Measurements from ENCODE around the gene MBNL1. TPM values are rescaled to one million over a fixed set of nuclear protein-coding genes. Genes with fewer than 3 reads are reported as not detected.

The MBNL1 gene
- total RNA-seq, 1 experiment from 2014 or later, result 117 TPM

GRCh38 chr3:152460936-152461335 is 192.2 kb downstream of the MBNL1 start:
- H3K27me3 ChIP-seq (replicated peaks; ENCODE audit: insufficient read depth, low read depth, low read length, poor library complexity), result no peaks in the 10 kb centered on the region
- H3K36me3 ChIP-seq (ENCODE audit: insufficient read depth, low read length, poor library complexity, severe bottlenecking), result peaks cover 11% of the 10 kb centered on the region
- TF ChIP-seq EZH2 (IDR thresholded peaks at IDR 0.05; ENCODE audit: borderline replicate concordance, low read depth, low read length, poor library complexity, severe bottlenecking), result no peak
- ChIA-PET CTCF (no interaction called here), POLR2A (ENCODE audit: low non-redundant PET) (interaction anchor here (0.5 kb wide), 1 partner anchor 629 kb away, joined by 11 read pairs; no protein-coding TSS in a partner anchor)
- intact Hi-C loops (cut with micrococcal nuclease; ENCODE audit: unreplicated experiment), result loop anchor here (10.0 kb wide), 1 partner anchor 1236 kb away; no protein-coding TSS in a partner anchor
- H3K27ac ChIP-seq (ENCODE audit: low read depth, low read length, poor library complexity, severe bottlenecking), result no peak overlapping the region
- no peaks in the 10 kb centered on the region for H3K9me3 ChIP-seq (ENCODE audit: low read depth, low read length, poor library complexity, severe bottlenecking)
- BruUV-seq (replicated peaks), result no TSS peak
- DNase-seq (ENCODE audit: low spot score), result no peak
- H3K4me1 ChIP-seq (ENCODE audit: insufficient read depth, low read length, poor library complexity, severe bottlenecking), result peaks cover 14% of the 10 kb centered on the region
- no peak overlapping the region for H3K4me3 ChIP-seq (ENCODE audit: low read depth, low read length, poor library complexity, severe bottlenecking)

- POLR2A ChIA-PET (ENCODE audit: low non-redundant PET), result interaction anchor here (0.5 kb wide), 1 partner anchor 628 kb away, joined by 11 read pairs; no protein-coding TSS in a partner anchor
- intact Hi-C loops (cut with micrococcal nuclease; ENCODE audit: unreplicated experiment), result loop anchor here (10.0 kb wide), 1 partner anchor 1237 kb away; no protein-coding TSS in a partner anchor
- TF ChIP-seq EZH2 (IDR thresholded peaks at IDR 0.05; ENCODE audit: borderline replicate concordance, low read depth, low read length, poor library complexity, severe bottlenecking) (no peak), CTCF (conservative IDR thresholded peaks at IDR 0.05; ENCODE audit: low read depth, low read length) (no peak)
- peaks cover 11% of the 10 kb centered on the region for H3K36me3 ChIP-seq (ENCODE audit: insufficient read depth, low read length, poor library complexity, severe bottlenecking)
- CTCF ChIA-PET, result no interaction called here
- no peak for DNase-seq (ENCODE audit: low spot score)
- no TSS peak for BruUV-seq (replicated peaks)
- H3K4me3 ChIP-seq (ENCODE audit: low read depth, low read length, poor library complexity, severe bottlenecking), result no peak overlapping the region
- H3K27me3 ChIP-seq (replicated peaks; ENCODE audit: insufficient read depth, low read depth, low read length, poor library complexity), result no peaks in the 10 kb centered on the region
- H3K4me1 ChIP-seq (ENCODE audit: insufficient read depth, low read length, poor library complexity, severe bottlenecking), result peaks cover 14% of the 10 kb centered on the region
- H3K27ac ChIP-seq (ENCODE audit: low read depth, low read length, poor library complexity, severe bottlenecking), result no peak overlapping the region
- H3K9me3 ChIP-seq (ENCODE audit: low read depth, low read length, poor library complexity, severe bottlenecking), result no peaks in the 10 kb centered on the region
Observed at GRCh38 chr3:152461460-152461859, 192.7 kb downstream of the MBNL1 start.

GRCh38 chr3:152466784-152467183 is 198.1 kb downstream of the MBNL1 start:
- ChIA-PET POLR2A (ENCODE audit: low non-redundant PET) (no interaction called here), CTCF (interaction anchor here (0.5 kb wide), 1 partner anchor 468 kb away, joined by 4 read pairs; no protein-coding TSS in a partner anchor)
- Histone ChIP-seq H3K9me3 (ENCODE audit: low read depth, low read length, poor library complexity, severe bottlenecking) (no peaks in the 10 kb centered on the region), H3K36me3 (ENCODE audit: insufficient read depth, low read length, poor library complexity, severe bottlenecking) (peaks cover 8% of the 10 kb centered on the region), H3K27me3 (replicated peaks; ENCODE audit: insufficient read depth, low read depth, low read length, poor library complexity) (no peaks in the 10 kb centered on the region), H3K4me3 (ENCODE audit: low read depth, low read length, poor library complexity, severe bottlenecking) (no peak overlapping the region), H3K27ac (ENCODE audit: low read depth, low read length, poor library complexity, severe bottlenecking) (no peak overlapping the region), H3K4me1 (ENCODE audit: insufficient read depth, low read length, poor library complexity, severe bottlenecking) (peaks cover 1% of the 10 kb centered on the region)
- TF ChIP-seq CTCF (conservative IDR thresholded peaks at IDR 0.05; ENCODE audit: low read depth, low read length) (peak; percentile 68), EZH2 (IDR thresholded peaks at IDR 0.05; ENCODE audit: borderline replicate concordance, low read depth, low read length, poor library complexity, severe bottlenecking) (no peak)
- peak; percentile 65 for DNase-seq (ENCODE audit: low spot score)
- intact Hi-C loops (cut with micrococcal nuclease; ENCODE audit: unreplicated experiment), result loop anchor here (10.0 kb wide), 1 partner anchor 1242 kb away; no protein-coding TSS in a partner anchor
- BruUV-seq (replicated peaks), result no TSS peak
